GM19193 (cell line): ENCODE results near the gene GRK6.
A peak's percentile ranks its signal among the peaks of the same experiment; 100 is the strongest.

Source experiments
- POLR2A ChIP-seq: IDR thresholded peaks from 4 replicates; pipeline ENCODE4 v1.6.1; 2011; ENCODE audit not compliant: insufficient read depth, insufficient read length; ENCODE audit errors: extremely low read depth

The GRK6 gene

DNA sequence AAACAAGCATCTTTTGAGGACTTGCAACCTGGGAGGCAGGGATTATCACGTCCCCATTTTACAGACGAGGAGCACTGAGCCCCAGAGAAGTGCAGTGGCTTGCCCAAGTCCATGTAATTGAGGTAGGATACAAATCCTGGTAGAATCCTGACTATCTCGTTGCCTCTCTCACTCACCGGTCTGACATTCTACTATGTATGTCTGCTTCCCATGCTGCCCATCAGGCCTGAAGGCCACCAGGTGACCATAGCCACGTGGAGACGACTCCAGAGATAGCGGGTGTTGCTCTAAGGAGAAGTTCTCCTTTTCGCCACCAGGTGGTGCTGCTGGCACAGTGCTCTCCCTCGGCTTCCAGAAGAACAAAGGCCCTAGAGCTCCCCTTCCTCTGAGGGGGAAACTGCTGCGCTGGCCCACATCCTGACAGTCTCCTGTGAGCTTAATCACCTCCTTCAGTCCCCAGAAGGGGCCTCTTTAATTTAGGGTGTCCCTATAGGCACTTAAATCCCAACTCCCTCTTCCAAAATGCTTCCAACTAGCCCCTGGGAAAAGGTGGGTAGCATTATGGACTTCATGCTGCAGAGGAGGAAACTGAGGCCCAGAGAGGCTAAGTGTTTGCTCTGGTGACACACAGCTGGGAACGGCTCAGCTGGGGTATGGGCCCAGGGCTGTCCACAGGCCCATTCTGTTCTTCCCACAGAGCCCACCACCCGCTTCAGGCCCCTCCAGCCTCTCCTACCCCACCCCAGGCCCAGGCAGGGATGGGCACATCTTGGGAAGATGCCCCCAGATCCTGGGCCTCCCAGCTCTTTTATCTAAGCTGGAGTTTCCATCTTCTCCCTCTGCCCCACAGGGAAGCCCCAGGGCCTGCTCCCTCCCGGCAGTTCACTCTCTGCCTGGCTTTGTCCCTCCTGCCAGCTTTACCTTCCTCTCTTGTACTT lies 35.8 kb upstream of the GRK6 start:
- no peak for TF ChIP-seq POLR2A

DNA sequence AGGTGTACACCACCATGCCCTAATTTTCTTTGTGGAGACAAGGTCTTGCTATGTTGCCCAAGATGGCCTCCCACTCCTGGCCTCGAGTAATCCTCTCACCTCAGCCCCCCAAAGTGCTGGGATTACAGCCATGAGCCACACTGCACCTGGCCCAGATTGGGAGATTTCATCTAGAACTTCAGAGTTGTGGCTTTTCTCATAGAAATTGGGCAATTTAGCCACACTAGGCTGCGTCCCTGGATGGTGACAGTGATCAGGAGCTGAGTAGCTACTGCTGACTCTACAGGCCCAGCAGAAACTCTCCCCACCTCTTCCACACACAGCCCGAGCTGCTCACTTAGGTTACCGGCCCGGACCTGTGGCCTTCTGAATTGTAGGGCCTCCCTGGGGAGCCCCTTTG lies 33.7 kb upstream of the GRK6 start:
- TF ChIP-seq POLR2A, result no peak

DNA sequence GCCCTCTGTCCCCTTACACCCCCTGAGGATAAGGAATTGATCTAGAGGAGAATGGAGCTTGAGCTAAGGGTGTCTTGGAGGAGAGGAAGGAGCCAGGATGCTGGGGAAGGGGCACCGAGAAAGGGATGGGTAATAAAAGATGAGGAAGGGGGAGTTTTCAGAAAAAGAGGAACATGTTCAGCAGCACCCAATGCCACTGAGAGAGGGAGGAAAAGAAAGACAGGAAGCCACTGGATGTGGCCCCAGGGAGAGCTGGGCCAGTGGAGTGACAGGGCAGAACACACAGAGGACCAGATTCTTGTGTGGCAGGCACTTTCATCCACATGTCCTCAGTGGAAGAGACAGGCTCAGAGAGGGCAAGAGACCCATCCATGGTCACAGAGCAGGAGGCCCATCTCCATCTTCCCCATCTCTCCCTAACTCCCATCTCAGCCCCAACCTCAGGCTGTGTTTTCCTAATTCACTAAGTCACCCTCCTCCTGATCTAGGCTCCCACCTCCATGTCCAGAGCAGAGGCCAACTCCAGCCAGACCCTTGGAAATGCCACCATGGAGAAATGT lies 33.2 kb upstream of the GRK6 start:
- TF ChIP-seq POLR2A, result no peak

DNA sequence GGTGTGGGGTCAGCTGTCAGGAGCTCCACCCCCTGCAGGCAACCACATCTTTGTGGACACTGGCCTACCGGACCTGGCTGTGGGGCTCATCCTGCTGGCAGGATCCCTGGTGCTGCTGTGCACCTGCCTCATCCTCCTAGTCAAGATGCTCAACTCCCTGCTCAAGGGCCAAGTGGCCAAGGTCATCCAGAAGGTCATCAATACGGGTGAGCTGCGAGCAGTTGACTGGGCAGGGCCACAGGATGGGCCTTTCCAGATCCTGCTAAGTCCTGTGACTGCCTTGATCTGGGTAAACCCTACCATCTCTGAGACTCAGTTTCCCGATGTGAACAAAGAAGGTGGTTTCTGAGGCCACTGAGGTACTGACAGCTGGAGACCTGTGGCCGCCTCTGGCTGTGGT lies 32.5 kb upstream of the GRK6 start:
- TF ChIP-seq POLR2A, result no peak

DNA sequence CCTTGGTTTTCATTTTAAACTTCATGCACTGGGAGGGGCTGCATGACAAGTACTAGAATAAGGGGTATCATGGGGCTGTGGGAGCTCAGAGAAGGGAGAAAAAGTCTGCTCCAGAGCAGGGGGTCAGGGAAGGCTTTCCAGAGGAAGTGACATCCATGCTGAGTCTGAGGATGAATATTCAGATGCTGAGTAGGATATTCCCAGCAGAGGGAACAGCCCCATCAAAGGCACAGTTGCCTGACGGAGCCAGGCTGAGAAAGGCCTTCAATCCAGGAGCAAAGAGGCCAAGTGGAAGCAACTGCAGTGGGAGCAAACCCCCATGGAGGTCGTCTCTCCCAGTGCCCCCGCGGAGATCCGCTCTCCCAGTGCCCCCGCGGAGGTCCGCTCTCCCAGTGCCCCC lies 30.4 kb upstream of the GRK6 start:
- no peak for TF ChIP-seq POLR2A

DNA sequence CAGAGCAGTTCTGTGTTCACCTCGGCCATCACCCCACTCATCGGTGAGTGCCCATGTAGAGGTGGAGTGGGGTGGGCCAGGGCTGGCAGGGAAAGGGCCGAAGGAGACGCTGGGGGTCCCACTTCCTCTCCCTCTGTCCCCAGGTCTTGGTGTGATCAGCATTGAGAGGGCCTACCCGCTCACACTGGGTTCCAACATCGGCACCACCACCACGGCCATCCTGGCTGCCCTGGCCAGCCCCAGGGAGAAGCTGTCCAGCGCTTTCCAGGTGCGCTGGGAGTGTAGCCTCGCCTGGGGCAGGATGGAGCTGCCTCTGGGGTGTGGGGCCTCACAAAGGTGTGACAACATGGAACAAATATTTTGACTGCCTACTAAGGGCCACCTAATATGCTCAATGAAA lies 29.7 kb upstream of the GRK6 start:
- no peak for TF ChIP-seq POLR2A

DNA sequence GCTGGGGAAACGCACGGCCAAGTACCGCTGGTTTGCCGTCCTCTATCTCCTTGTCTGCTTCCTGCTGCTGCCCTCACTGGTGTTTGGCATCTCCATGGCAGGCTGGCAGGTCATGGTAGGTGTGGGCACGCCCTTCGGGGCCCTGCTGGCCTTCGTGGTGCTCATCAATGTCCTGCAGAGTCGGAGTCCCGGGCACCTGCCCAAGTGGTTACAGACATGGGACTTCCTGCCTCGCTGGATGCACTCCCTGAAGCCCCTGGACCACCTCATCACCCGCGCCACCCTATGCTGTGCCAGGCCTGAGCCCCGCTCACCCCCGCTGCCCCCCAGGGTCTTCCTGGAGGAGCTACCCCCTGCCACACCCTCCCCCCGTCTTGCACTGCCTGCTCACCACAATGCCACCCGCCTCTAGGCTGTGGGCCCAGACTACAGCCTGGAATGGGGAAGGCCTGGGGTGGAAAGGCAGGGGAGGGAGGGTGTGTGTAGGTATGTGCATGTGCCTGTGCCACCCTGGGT lies 28.5 kb upstream of the GRK6 start:
- no peak for TF ChIP-seq POLR2A

DNA sequence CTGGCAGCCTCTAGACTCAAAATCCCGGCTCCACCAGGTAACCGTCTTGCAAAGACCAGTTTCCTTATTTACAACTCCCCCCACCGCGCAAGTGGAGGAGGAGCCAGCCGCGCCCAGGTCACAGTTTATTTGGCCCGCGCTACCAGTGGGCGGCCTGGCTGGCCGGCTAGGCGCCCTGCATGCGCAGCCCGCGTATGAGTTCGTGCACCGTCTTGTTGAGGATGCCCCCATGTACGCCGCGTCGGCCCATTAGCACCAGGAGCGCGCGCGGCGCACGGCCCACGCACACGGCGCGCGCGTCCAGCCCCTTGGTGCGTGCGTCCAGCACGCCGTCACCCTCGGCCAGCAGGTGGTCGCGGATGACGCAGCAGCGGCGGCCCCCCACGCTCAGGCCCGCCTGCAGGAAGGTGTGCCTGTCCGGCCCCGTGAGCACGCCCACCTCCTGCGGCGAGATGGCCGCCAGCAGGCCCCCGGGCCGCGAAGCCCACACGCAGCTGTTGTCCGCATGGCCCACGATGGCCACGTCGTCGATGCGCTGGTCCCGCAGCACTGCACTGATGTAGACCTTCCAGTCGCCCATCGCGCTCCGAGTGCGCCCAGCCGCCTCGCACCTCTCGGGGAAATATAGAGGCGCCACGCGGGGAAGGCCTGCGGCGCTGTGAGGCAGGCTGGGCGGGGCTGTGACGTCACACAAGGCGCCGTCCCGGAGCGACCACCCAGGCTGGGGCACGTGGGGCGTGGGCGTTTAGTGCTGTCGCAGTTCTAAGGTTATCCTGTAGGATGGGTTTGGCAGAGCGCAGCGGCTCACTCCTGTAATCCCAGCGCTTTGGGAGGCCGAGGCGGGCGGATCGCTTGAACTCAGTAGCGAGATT lies 26.2 kb upstream of the GRK6 start, which contains the start of gene PFN3:
Gene PFN3, minus strand, starts transcription at position 665 of the 872 bp plus-strand sequence. Its CDS starts 85 bp downstream, at position 580.
- no peak for TF ChIP-seq POLR2A

DNA sequence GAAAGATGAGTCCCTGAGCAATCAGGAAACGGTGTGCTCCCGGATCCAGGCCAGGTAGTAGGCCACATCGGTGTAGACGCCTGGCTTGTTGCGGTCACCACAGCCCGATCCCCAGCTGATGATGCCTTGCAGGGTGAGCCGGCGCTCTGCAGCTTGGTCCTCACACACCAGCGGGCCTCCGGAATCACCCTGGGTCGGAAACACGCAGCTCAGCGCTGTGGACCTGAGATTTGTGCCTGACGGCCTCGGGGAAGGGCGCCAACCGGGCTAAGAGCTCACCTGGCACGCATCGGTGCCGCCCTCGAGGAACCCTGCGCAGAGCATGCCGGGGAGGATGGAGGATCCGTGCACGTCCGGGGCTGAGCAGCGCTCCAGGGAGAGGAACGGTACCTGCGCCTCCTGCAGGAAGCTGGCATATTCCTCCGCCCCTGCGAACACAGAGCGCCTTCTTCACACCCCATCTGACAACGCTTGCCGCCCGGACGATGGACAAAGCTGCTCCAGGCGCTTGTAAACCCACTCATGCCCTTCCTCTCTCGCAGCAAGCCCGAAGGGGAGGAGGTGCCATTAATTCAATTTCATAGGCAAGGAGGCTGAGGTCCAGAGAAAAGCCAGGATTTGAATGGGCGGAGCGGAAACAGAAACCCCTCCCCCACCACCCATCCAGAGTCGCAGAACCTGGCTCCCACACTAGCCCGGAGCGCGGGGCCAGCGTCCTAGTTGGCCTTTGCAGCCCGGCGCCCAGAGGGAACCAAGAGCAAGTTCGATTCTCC lies 24.0 kb upstream of the GRK6 start:
- no peak for TF ChIP-seq POLR2A

DNA sequence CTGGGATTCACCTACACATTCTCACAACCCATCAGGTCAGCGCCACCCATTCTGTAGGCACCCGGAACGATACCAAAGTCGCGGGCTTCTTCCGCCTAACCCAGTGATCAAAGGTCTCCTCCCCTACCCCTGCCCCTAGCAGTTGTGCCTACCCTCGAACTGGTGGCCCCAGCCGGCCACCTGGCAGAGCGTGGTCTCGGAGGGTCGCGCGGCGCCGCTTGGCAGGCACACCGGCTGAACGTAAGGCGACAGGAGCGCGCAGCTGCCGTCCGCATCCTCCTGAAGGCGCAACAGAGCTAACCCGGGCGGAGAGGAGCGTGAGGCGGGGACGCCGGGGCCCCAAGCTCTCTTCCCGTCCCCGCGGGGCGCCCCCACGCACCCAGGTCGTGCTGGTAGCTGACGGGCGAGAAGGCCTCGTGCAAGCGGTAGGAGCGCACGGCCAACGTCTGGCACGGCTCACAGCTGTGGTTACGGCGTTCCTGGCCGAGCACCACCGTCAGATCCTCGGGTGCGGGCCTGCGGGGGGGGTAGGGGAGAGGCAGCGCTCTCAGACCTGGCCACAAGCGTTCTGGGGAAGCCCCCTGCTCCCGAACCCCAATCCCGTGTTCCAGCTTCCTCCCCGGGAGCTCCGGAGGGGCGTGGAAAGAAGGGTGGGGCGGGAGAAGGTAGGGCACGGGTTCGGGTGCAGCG lies 23.2 kb upstream of the GRK6 start:
- TF ChIP-seq POLR2A, result peak; percentile 23

DNA sequence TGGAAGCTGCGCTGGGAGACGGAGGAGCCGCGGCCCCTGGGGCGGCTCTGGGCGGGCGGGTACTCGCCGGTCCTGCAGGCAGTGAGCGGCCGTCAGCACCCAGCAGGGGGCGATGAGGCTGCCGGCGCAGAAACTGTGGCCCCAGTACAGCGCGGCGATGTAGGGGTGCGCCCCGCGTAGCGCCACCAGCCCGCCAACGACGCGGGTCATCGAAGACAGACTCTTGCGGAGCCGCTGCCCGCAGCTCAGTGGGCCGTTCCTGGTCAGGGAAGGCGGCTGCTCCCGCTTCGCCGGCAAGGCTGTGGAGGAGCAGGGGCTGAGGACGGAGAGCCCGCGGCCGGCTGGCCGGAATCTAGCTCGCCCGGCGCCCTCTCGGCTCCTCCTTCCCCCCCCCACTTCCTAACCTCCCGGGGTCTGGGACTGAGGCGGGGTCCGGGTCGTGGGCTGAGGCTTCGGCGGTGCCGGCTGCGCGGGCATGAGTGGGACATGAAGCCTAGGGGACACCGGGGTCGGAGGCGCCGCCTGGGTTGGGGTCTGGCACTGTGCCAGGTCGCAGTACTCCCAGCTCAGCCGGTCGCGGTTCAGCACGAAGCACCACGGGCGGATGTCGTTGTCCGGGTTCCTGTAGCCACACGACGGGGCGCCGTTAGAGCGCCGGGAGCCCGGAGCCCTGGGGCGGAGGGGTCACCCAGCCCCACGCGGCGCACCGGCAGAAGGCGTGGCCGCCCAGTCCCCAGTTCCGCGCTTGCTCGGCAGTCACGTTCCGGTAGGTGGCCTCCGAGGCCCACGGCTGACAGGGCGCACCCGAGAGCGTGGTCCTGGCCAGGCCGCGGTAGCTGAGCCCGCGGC lies 22.5 kb upstream of the GRK6 start:
- TF ChIP-seq POLR2A, result peak; percentile 38

DNA sequence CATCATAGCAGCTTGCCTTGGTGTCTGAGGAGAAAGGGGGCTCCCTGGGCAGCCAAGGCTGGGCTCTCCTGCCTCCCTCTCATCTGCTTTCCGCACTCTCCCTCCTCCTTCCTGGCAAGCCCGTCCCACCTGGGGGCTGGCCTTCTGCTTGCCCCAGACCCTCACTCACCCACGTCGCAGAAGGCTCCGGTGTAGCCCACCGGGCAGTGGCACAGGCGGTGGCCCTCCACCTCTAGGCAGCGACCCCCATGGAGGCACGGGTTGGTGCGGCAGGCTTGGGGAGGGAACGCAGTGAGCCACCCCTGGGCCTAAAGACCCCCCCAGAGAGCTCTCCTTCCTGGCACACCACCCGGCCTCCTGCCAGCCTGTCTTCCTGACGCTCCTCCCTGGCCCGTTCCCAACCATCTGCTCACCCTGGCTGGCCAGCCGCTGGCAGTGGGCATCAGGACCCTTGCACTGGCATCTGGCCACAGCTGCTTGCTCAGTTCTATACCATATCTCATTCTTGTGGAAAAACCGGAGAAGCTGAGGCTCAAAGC lies 21.8 kb upstream of the GRK6 start:
- TF ChIP-seq POLR2A, result no peak

DNA sequence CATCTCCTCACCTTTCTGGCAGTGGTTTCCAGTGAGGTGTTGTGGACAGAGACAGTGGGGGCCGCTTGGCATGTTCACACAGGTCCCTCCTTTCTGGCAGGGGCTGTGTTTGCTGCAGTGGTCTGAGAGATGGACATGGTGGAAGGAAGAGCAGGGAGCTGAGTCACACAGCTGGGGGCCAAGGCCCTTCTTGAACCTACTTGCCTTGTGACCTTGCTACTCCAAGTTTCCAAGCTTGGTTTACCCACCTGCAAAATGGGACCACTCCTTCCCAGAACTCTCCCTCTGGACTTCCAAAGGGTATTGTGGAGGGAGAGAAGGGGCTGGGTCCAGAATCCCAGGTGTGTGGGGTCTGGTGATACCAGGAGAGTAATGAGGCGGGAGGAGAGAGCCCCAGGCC lies 21.2 kb upstream of the GRK6 start:
- TF ChIP-seq POLR2A, result no peak
